ENCODE measurements around the gene ACTL8.

The ACTL8 gene

GRCh38 chr1:17841944-17842343 lies 86.8 kb downstream of the ACTL8 start:
- in situ Hi-C loops (cut with MboI; ENCODE audit: low sequenced_read_pairs): no loop called here

- in situ Hi-C loops (cut with MboI; ENCODE audit: low sequenced_read_pairs): no loop called here
Observed at GRCh38 chr1:17842686-17843085, 87.6 kb downstream of the ACTL8 start.

- in situ Hi-C loops (cut with MboI; ENCODE audit: low sequenced_read_pairs): no loop called here
Observed at GRCh38 chr1:17844185-17844826, 89.2 kb downstream of the ACTL8 start.

- in situ Hi-C loops (cut with MboI; ENCODE audit: low sequenced_read_pairs): no loop called here
Observed at GRCh38 chr1:17845583-17845982, 90.5 kb downstream of the ACTL8 start.

GRCh38 chr1:17846341-17846740 lies 91.2 kb downstream of the ACTL8 start:
- in situ Hi-C loops (cut with MboI; ENCODE audit: low sequenced_read_pairs): no loop called here

- in situ Hi-C loops (cut with MboI; ENCODE audit: low sequenced_read_pairs): no loop called here
Observed at GRCh38 chr1:17847111-17847510, 92.0 kb downstream of the ACTL8 start.

GRCh38 chr1:17849216-17849615 lies 94.1 kb downstream of the ACTL8 start:
- in situ Hi-C loops (cut with MboI; ENCODE audit: low sequenced_read_pairs): no loop called here

- in situ Hi-C loops (cut with MboI; ENCODE audit: low sequenced_read_pairs): no loop called here
Observed at GRCh38 chr1:17851056-17851455, 95.9 kb downstream of the ACTL8 start.

- in situ Hi-C loops (cut with MboI; ENCODE audit: low sequenced_read_pairs): no loop called here
Observed at GRCh38 chr1:17852383-17852782, 97.2 kb downstream of the ACTL8 start.

- in situ Hi-C loops (cut with MboI; ENCODE audit: low sequenced_read_pairs): no loop called here
Observed at GRCh38 chr1:17853241-17853935, 98.3 kb downstream of the ACTL8 start.

- in situ Hi-C loops (cut with MboI; ENCODE audit: low sequenced_read_pairs): no loop called here
Observed at GRCh38 chr1:17856496-17857108, 101.5 kb downstream of the ACTL8 start.

GRCh38 chr1:17857109-17857499 lies 102.0 kb downstream of the ACTL8 start:
- in situ Hi-C loops (cut with MboI; ENCODE audit: low sequenced_read_pairs): no loop called here

GRCh38 chr1:17857996-17858395 lies 102.9 kb downstream of the ACTL8 start:
- in situ Hi-C loops (cut with MboI; ENCODE audit: low sequenced_read_pairs): no loop called here

GRCh38 chr1:17860812-17861211 lies 105.7 kb downstream of the ACTL8 start:
- in situ Hi-C loops (cut with MboI; ENCODE audit: low sequenced_read_pairs): no loop called here

- in situ Hi-C loops (cut with MboI; ENCODE audit: low sequenced_read_pairs): no loop called here
Observed at GRCh38 chr1:17861685-17862084, 106.6 kb downstream of the ACTL8 start.

GRCh38 chr1:17862121-17862520 lies 107.0 kb downstream of the ACTL8 start:
- in situ Hi-C loops (cut with MboI; ENCODE audit: low sequenced_read_pairs): no loop called here

- in situ Hi-C loops (cut with MboI; ENCODE audit: low sequenced_read_pairs): no loop called here
Observed at GRCh38 chr1:17865912-17866739, 111.0 kb downstream of the ACTL8 start.

GRCh38 chr1:17866740-17867029 lies 111.6 kb downstream of the ACTL8 start:
- in situ Hi-C loops (cut with MboI; ENCODE audit: low sequenced_read_pairs): no loop called here

GRCh38 chr1:17867470-17867869 lies 112.3 kb downstream of the ACTL8 start:
- in situ Hi-C loops (cut with MboI; ENCODE audit: low sequenced_read_pairs): no loop called here

- in situ Hi-C loops (cut with MboI; ENCODE audit: low sequenced_read_pairs): no loop called here
Observed at GRCh38 chr1:17869815-17870214, 114.7 kb downstream of the ACTL8 start.

GRCh38 chr1:17870679-17871078 lies 115.5 kb downstream of the ACTL8 start:
- in situ Hi-C loops (cut with MboI; ENCODE audit: low sequenced_read_pairs): no loop called here
